Esophagus muscularis mucosa (tissue), 4 donors: Measurements from ENCODE around the gene PTPRS. TPM values are rescaled to one million over a fixed set of nuclear protein-coding genes. Genes with fewer than 3 reads are reported as not detected.

ENCODE experiments used
- DNase-seq: peaks from one replicate; pipeline ENCODE4 v3.0.0-alpha.2; 2017; ENCODE audit errors: extremely low spot score
- H3K27ac ChIP-seq, 4 donors: fragments of 200-600 bp; sonication (generic); replicated peaks in 1 of 4; 1 replicate in 3 of 4; 2 replicates in 1 of 4; pipeline ENCODE4 v1.5.1; 2016 to 2019; ENCODE audit warnings: mild to moderate bottlenecking in 1 of 4
- H3K27me3 ChIP-seq, 4 donors: fragments of 200-600 bp; sonication (generic); one replicate each; pipeline versions ENCODE4 v1.5.1 to v1.6.0; 2016 to 2019
- H3K36me3 ChIP-seq, 4 donors: fragments of 200-600 bp; sonication (generic); one replicate each; pipeline ENCODE4 v1.5.1; 2016 to 2019
- H3K4me1 ChIP-seq, 4 donors: fragments of 200-600 bp; sonication (generic); one replicate each; pipeline ENCODE4 v1.5.1; 2016 to 2019
- H3K4me3 ChIP-seq, 4 donors: fragments of 200-600 bp; sonication (generic); 1 replicate in 2 of 4; 2 replicates in 2 of 4; pipeline ENCODE4 v1.5.1; 2016 to 2019; ENCODE audit warnings: mild to moderate bottlenecking in 4 of 4, moderate library complexity in 1 of 4
- H3K9me3 ChIP-seq, 4 donors: fragments of 200-600 bp; sonication (generic); 1 replicate in 3 of 4; 2 replicates in 1 of 4; pipeline ENCODE4 v1.5.1; 2016 to 2019
- CTCF ChIP-seq, 3 experiments: fragments of 200-600 bp in 2 of 3; fragments of 450-650 bp in 1 of 3; sonication (generic) in 2 of 3; IDR thresholded peaks; one replicate each; pipeline ENCODE4 v1.5.1; 2017 to 2019; ENCODE audit warnings: antibody characterized with exemption in 3 of 3, mild to moderate bottlenecking in 2 of 3, moderate library complexity in 1 of 3
- EP300 ChIP-seq: sonication (generic); formaldehyde crosslinking; IDR thresholded peaks from one replicate; pipeline ENCODE4 v1.6.1; 2017; ENCODE audit warnings: antibody characterized with exemption
- POLR2A ChIP-seq: fragments of 450-650 bp; IDR thresholded peaks from one replicate; pipeline ENCODE4 v1.6.1; 2017; ENCODE audit warnings: antibody characterized with exemption, moderate library complexity, mild to moderate bottlenecking, low read depth
- POLR2AphosphoS5 ChIP-seq, 2 donors: sonication (generic); formaldehyde crosslinking; IDR thresholded peaks; one replicate each; pipeline ENCODE4 v1.6.1; 2017; ENCODE audit warnings: antibody characterized with exemption in 2 of 2
- WGBS: methylation state at CpG from one replicate; pipeline ENCODE4 v1.1.5; 2018; 5-methylcytosine and 5-hydroxymethylcytosine counted together
- intact Hi-C: fragments of 100-400 bp; cut with DNase I; formaldehyde crosslinking; loops from one replicate; pipeline ENCODE4 v1.15.1; 2023
- total RNA-seq, 4 donors: library from RNA; depleted of rRNA; stranded (reverse); fragments of >200 nt; gene quantifications; one replicate each; pipeline versions ENCODE4 v1.1.0 to v1.2.1, GENCODE V29; 2016

The PTPRS gene
- total RNA-seq, 4 donors from 2014 or later: 140 to 311 (median 224) TPM

- no peak for DNase-seq
- Histone ChIP-seq H3K9me3 (no peaks in the 10 kb centered on the region), H3K4me3 (no peak overlapping the region), H3K27me3 (peaks cover 0 to 3% (median 0%) of the 10 kb centered on the region in 4 donors), H3K36me3 (no peaks in the 10 kb centered on the region), H3K27ac (no peak overlapping the region), H3K4me1 (peaks cover 8 to 28% (median 26%) of the 10 kb centered on the region in 4 donors)
- TF ChIP-seq POLR2AphosphoS5 (IDR thresholded peaks at IDR 0.05): no peak
- no peak for TF ChIP-seq EP300
- intact Hi-C loops: no loop called here
- WGBS: 84% methylated on average over 16 of the region's 16 CpGs
Measured at GRCh38 chr19:5296457-5297271, 43.9 kb downstream of the PTPRS start.

- Histone ChIP-seq H3K4me1 (peaks cover 8 to 34% (median 33%) of the 10 kb centered on the region in 4 donors), H3K27ac (no peak overlapping the region), H3K27me3 (peaks cover 0 to 3% (median 0%) of the 10 kb centered on the region in 4 donors), H3K4me3 (no peak overlapping the region), H3K9me3 (no peaks in the 10 kb centered on the region), H3K36me3 (no peaks in the 10 kb centered on the region)
- intact Hi-C loops: no loop called here
- WGBS: 95% methylated on average over 6 of the region's 6 CpGs
- TF ChIP-seq CTCF (IDR thresholded peaks at IDR 0.05): no peak
- TF ChIP-seq POLR2AphosphoS5 (IDR thresholded peaks at IDR 0.05): no peak
- no peak for TF ChIP-seq POLR2A
- TF ChIP-seq EP300: no peak
- DNase-seq: no peak
Measured at GRCh38 chr19:5296021-5296420, 44.6 kb downstream of the PTPRS start.

- Histone ChIP-seq H3K27ac (peak overlapping the region in 1 of 4 donors; percentile 88), H3K36me3 (no peaks in the 10 kb centered on the region), H3K4me1 (peaks cover 12 to 49% (median 47%) of the 10 kb centered on the region in 4 donors), H3K9me3 (no peaks in the 10 kb centered on the region), H3K27me3 (peaks cover 0 to 3% (median 0%) of the 10 kb centered on the region in 4 donors), H3K4me3 (peak overlapping the region; percentile 78 to 93 (median 90))
- WGBS: 83% methylated on average over 7 of the region's 22 CpGs
- intact Hi-C loops: no loop called here
- TF ChIP-seq CTCF (IDR thresholded peaks at IDR 0.05) (no peak), POLR2AphosphoS5 (IDR thresholded peaks at IDR 0.05) (no peak), EP300 (no peak), POLR2A (no peak)
- no peak for DNase-seq
Measured at GRCh38 chr19:5294403-5295160, 46.0 kb downstream of the PTPRS start.

- intact Hi-C loops: loop anchor here (2.0 kb wide), 1 partner anchor 47 kb away; the partner anchor contains the start of gene PTPRS
- no peaks in the 10 kb centered on the region for H3K36me3 ChIP-seq
- peaks cover 12 to 56% (median 55%) of the 10 kb centered on the region in 4 donors for H3K4me1 ChIP-seq
- TF ChIP-seq POLR2A (no peak), EP300 (no peak), CTCF (IDR thresholded peaks at IDR 0.05) (no peak), POLR2AphosphoS5 (IDR thresholded peaks at IDR 0.05) (no peak)
- peak overlapping the region; percentile 78 to 93 (median 90) for H3K4me3 ChIP-seq
- DNase-seq: no peak
- peaks cover 0 to 3% (median 0%) of the 10 kb centered on the region in 4 donors for H3K27me3 ChIP-seq
- peak overlapping the region; percentile 88 to 94 (median 90) for H3K27ac ChIP-seq
- WGBS: 0% methylated on average over 12 of the region's 47 CpGs
- H3K9me3 ChIP-seq: no peaks in the 10 kb centered on the region
Measured at GRCh38 chr19:5293612-5294378, 46.8 kb downstream of the PTPRS start.
